T-helper 22 cell (primary cell): ENCODE results near the gene FREM2.

ENCODE experiments used
- DNase-seq: peaks from one replicate; pipeline ENCODE4 v3.0.0-alpha.2; 2020; ENCODE audit warnings: low read depth

The FREM2 gene

DNA sequence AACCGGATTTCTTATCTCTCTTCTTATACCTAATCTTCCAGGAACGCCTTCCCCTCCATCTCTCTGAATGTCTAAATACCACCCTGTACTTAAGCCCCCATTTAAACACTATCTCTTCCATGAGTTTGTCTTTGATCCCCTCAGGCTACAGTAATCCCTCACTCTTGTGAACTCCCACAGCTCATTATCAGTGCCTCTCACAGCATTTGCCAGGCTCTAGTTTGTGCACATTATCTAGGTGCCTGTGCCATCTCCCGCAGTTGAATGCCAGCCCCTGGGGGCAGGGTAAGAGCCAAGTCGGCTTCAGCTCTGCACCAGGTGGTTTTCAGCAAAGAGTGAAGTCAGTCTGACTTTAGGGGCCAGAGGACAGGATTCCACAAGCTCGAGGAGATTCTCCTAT is 71.4 kb downstream of the FREM2 start:
- DNase-seq, result no peak

DNA sequence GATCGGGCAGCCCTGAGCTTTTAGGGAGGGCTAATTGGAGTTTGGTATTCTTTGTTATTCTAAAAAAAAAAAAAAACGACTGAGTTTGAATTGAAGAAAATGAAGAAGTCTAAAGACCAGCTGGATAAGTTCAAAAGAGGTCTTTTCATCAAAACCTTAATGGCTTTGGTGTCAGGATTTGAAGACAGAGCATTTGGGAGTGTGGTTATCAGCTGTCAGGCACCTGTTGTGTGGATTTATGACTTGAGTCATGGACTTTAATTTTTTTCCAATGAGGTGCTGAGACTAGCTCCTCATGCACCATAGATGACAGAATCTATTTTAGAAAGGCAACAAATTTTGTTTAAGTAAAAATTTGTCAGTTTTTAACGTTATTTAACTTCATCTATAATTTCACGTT is 72.5 kb downstream of the FREM2 start:
- DNase-seq, result no peak

DNA sequence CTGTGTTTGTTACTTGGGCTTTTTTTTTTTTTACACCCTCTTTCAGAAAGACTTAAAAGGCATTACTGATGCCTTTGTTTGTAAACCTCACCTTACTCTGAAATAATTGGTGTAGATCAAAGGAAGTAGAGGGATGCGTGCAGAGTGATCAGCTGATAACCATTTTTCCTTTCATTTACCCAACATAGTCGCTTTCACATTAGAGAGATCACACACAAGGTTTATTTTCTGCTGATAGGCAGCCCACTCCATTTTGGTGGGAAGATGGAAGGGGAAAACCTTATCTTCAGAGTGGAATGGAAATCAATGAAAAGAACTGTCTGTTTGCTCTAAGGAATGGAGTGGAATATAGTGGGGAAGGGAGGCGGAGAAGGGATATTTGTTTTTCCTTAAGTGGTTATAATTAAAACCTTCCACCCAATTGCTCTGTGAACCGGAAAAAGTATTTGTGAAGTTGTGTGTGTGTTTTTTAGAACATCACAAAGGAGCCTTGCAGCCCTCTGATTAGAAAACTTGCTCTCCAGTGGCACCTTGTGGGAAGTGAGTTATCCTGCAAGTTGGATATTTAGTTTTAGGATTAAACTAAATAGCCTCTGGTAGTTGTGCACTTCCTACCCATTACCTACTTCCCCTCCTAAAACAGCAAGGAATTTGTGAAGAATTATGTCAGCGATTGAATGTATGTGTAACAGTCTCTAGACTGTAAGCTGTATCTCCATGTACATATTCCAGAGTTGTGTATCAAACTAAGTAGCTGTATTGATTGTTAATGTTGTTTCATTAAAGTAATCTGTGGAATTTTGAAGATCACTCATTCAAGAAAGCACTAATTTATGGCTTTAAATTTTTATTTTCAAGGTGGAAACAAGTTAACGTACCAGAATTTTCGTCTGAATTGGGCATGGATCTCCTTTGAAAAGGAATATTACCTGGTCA is 76.8 kb downstream of the FREM2 start:
- no peak for DNase-seq

DNA sequence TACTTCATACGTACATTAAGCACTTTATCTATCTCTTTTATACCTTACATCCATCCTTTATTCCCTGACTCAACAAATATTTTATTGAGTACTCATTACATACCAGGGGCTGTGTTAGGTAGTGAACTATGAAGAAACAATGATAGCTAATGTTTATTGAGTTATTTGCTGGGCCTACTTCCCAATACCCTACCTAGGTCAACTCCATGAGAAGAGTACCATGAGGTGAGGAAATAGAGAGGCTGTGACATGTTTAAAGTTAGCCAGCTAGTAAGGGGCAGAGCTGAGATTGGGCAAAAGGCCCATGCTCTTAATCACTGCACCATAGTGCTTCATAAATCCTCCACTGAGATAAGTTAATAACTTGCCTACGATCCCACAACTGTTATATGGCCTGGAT is 79.9 kb downstream of the FREM2 start:
- DNase-seq, result no peak

DNA sequence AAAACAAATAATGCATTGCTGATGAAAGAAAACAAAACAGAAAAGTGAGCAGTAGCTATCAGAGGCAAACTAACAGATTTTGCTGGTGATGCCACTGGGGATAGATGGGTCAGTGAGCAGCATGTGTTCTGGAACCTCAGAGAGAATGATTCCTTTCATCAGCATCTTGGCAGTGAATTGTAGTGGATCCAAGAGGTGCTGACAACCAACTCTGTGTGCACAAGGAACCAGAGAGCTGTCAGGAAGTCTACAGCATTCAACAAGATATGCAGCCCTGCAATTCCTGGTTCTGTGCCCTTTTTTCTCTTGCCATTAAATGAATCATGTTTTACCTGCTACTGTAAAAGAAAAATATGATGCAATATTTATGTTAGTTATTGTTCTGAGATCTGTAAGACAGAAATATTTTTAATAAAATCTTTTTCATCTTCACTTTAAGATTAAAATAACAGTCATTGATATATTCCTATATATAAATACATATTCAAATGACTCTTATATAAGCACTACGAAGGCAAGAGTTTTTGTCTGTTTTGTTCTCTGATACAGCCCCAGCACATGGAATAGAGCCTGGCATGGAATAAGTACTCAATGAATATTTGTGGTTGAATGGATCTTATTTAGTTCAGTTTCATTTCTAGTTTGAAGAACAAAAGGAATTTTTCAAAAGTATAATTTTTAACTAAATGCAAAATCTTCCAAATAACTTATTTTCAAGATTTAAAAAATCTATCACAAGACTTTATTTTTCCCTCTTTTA is 80.8 kb downstream of the FREM2 start:
- no peak for DNase-seq

DNA sequence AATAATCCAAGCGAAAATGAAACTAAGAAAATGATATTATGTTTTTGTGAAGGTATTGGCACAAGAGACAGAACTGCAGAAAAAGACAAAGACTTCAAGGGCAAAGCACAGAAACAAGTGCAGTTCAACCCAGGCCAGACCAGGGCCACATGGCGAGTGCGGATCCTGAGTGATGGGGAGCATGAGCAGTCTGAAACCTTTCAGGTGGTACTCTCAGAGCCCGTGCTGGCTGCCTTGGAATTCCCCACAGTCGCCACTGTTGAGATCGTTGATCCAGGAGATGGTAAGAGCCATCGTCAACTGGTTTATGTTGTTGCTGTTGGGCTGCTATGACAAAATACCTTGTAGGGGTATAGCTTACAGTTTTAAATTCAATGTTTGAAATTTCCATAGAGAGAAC is 82.6 kb downstream of the FREM2 start:
- no peak for DNase-seq

DNA sequence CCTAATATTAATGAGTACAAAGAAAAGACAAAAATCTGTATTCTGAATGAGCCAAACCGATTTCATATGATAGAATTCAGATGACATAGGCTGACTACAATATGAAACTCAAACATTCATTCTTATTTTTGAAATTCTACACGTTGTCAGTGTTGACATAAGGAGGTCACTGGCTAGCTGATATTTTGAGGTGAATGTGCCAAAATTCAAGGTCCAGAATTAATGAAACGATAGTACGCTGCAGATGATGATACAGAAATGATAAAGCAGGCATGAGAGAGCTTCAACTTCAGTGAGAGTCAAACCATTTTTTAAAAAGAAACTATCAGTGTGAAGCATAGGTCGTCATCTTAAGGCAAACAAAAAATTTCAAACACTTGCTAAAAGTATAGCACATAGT is 88.2 kb downstream of the FREM2 start:
- DNase-seq, result no peak

DNA sequence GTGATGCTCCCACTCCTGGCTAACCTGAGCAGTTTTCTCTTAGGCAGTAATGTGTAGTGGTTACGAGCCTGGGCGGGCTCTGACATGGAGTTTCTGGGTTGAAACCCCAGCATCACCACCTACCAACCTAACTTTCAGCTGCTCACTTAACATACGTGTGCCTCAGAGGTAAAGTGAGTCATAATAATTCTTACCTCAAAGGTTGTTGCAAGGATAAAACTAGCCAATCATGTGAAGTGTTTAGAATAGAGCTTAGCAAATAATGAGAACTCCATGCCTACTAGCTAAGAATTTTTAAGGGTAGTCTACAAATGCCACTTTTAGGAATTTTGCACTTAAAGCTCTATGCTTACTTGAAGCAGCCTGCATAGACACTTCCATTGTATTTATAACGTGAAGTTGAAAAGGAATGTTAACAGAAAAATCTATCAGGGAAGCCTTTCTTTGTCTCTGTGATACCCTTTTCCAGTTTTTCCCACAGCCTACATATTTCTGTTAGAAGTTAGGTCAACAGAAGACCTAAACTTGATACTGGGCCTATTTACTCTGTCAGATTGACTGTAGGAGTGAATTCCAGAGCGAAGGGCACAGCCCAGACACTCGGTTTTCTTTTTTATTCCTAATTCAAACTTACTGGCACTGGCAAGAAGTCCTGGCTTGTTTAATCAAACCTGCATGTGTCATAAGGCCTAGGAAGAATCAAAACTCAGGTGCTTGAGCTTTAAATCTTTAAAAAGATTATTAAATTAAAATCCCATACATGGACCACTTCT is 90.7 kb downstream of the FREM2 start:
- no peak for DNase-seq

DNA sequence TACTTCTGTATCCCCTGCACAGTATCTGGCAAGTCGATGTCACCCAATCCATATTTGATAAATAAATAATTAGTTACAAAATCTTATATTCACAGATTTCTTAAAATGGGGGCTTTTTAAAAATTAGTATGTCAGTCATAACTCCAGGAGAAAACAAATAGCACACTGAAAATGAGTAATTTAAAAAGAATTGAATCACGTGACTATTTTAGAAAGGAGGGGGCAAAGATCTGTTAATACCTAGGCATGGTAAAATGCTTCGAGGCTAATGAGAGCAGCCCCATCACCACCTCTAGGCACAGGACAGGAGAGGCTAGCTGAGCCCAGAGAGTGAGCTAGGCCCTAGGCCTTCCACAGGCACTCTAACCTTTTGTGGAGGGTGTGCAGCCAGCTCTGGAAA is 94.7 kb downstream of the FREM2 start:
- DNase-seq, result no peak

DNA sequence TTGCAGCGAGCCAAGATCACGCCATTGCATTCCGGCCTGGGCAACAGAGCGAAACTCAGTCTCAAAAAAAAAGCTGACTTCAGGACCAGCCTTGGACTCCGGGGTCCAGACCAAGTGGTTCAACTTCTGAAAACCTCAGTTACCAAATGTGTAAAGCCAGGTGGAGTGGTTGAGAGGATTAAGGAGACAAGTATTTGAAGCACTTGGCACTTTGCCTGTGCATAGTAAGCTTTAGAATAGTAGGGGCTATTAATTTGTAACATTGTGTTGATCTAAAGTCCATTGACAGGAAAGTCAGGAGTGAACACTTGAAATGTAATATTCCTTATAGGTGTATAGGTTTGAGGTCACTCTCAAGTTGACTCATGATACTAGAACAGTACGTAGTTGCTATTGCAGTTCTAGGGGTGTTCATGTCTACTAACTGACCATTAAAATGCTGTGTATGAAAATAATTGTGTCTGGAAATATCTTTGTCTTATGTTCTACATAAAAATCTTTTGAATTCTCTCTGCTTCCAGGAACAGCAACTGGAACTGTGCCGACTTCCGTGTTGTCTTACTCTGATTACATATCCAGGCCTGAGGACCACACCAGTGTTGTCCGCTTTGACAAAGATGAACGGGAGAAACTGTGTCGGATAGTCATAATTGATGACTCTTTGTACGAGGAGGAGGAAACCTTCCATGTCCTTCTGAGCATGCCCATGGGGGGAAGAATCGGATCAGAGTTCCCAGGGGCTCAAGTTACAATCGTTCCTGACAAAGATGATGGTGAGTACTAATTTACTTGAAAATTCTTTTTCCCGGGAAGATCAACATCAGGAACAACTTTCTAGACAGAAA is 97.4 kb downstream of the FREM2 start:
- DNase-seq, result no peak

DNA sequence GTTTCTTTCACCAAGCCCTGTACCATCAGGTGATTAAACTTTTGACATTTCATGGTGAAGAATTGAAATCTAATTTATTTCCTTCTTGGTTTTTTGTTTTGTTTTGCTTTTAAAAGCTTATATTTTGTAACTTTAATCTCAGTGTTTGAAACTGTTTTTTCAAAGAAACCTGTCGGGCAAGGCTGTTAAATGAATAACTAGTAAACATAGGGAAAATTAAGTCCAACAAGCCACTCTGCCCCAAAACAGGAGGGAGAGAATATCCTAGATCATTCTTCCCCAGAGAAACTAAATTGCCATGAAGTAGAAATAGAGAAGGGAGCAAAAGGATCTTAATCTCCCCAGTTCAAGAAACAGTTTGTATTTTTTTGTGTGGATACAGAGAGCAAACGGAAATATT is 98.2 kb downstream of the FREM2 start:
- DNase-seq, result no peak

DNA sequence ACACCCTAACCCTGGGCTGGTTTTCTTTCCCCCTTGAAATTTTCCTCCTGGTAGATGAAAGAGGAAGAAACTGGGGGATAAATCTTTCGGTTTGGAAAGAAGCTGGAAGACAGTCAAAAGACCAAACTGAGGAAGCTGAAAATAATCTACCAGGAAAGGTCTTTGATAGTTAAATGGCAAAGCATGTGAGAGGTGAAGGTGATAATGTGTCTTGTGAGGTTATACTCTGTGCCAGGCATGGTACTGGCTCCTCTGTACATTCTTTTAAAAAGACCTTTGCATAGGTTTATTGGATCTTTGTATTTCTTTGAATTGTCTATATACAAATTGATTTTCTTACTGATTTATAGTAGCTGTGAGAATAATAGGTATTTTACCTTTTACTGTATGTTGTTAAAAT is 98.6 kb downstream of the FREM2 start:
- no peak for DNase-seq

DNA sequence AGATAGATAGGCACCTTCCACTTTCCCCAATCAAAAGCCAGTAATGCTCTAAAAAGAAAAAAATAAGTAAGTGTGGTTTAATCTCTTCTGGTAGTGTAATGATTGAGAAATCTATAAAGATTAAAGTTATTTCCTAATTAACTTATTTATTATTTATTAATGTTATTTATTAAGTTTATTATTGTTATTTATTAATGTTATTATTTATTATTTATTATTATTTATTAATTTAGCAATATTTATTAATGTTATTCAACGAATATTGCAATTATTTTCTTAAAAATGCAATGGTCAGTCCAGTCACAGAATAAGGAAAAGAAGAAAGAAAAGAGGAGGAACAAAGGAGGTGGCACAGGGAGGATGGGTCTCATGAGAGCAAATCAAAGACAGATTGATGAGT is 100.7 kb downstream of the FREM2 start:
- DNase-seq, result no peak

DNA sequence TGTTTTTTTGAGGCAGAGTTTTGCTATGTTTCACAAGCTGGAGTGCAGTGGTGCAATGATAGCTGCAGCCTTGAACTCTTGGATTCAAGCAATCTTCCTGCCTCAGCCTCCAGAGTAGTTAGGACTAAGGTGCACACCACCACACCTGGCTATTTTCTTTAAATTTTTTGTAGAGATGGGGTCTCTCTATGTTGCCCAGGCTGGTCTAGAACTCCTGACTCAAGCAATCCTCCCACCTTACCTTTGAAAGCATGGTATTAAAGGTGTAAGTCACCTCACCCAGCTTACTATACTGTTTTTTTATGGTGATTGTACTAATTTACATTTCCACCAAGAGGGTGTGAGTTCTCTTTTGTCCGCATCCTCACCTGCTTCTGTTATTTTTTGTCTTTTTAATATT is 110.0 kb downstream of the FREM2 start:
- DNase-seq, result no peak

DNA sequence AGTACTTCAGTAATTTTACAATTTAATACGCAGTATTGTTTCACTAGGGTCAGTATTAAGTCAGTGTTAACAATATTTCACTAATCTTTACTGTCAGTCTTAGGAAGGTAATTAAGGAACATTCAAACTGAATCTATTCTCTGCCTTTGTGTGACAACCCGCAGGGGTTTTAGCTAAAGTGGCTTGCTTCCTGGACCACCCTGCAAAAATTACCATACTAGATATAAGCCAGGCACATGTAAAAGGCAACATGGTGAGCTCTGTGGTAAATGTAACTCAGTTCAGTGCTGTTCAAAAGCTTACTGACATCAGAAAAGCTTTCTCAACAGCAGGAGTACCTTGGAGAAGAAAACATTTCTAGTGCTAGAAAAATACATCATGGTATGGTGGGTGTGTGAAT is 116.7 kb downstream of the FREM2 start:
- no peak for DNase-seq

DNA sequence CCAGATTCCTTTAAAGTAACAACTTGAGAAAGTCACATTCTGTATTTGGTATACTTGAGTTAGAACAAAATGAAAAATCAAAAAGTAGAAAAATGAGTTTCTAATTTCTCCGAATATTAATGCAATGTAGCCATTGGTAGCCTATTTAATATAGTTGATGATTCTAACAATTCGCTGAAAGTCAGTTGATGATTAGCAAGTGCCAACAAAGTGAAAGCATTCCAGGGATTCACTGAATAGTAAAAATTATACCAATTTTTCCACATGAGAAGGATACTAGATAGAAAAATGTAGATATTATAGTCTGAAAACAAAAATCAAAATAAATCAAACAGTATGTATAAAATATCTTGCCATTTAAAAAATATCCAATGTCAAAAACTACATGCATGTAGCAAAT is 117.2 kb downstream of the FREM2 start:
- no peak for DNase-seq

DNA sequence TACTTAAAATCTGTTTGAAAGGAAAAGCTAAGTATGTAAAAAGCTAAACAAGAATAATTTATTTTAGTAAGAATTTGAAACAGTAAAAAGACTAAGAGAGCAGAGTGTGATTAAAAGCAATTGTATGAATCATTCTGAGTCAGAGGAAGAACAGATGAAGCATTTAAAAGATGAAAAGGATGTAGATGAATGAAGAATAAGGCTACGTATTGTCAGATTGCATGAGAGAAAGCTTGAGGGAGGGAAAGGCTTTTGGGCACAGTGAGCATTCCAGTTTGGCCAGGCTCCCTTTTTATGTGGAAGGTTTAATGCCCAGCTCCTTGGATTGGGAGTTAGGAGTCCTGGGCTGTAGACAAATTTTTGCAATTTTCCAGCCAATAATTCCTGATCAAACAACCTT is 117.7 kb downstream of the FREM2 start:
- no peak for DNase-seq

DNA sequence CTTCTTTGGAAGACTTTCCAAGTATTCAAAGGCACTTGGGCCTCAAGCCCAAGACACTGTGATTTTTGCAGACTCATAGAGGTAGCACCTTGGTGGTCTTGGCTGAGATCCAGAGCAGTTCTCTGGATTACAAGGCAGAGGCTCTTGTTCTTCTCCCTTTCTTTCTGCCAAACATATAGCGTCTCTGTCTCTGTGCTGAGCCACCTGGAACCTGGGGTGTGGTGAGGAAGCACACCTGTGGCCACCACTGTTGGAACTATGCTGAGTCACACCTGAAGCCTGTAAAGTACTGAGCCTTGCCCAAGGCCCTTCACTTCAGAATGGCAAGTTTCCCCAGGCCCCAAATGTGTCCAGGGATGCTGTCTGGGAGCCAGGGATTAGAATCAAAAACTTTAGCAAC is 127.5 kb downstream of the FREM2 start:
- DNase-seq, result no peak

DNA sequence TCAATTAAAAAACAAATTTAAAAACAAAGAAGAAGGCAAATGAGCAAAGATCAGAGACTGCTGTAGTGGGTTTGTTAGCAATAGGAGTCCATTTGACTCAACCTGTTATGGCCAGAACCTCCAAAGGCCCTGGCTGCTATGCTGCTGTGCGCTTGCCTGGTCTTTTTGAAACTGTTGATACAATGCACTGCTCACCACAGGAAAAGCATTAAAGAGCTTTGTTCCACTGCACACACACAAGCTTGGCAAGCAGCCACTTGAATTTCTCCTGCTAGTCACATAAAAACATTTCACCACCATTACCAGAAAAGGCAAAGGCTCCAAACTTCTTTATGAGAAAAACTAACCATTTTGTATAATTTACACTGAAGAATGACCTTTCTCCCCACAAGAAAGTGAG is 132.2 kb downstream of the FREM2 start:
- no peak for DNase-seq

DNA sequence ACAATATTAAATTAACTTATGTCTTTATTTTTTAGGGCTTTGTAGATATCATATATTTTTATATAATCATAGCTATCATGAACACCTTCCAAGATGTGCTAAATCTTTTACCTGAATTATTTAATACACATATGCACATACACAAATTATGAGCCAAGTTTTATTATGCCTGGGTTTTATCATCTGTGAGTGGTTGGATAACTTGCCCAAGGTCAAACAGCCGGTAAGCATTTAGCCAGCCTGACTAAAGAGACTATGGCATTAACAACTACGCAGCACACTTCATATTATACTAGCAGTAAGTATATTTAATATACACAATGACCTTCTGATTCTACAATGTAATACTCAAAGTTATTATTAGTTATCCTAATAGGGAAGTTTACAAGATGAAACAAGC is 132.7 kb downstream of the FREM2 start:
- no peak for DNase-seq

DNA sequence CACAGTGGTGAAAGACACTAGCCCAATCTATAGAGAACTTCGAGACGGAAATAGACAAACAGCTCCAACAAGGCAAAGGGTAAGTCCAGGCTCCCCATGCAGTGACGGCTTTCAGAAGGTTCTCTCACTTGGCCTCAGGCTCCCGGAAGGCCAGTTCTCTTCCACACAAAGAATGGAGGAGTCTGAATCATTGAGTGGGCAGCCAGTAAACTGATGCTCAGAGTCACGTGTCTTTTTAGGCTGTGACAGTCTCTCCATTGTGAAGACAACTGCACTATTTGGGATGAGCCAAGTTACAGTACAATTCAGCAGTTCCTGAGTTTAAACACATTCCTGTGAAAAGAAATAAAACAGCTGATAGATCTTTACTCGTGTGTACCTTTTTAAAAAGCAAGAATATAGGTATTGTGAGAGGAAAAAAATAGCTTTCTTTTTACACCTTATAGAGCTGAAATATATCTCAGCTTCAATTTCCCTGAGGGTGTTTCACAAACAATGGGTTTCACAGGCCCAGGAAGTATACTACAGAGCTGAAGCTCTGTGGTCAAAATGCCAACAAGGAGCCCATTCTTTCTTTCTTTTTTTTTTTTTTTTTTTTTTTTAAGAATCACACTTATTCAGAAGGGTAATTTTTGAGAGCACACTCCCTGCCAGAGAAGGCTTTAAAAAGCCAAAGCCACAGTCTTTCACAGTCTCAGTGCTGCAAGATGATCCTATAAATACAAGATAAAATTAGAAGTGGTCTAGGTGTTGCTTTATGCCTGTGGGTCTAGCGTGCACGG is 135.1 kb downstream of the FREM2 start:
- DNase-seq, result no peak
